Erythroblast (primary cell): ENCODE results near the gene LRIG1.

Experiments
- GATA1 ChIP-seq: IDR thresholded peaks from 2 replicates; pipeline ENCODE4 v1.6.1; 2011; ENCODE audit warnings: low read depth, mild to moderate bottlenecking, control low read depth, low read length, moderate library complexity
- POLR2A ChIP-seq: IDR thresholded peaks from 2 replicates; pipeline ENCODE4 v1.6.1; 2011; ENCODE audit warnings: mild to moderate bottlenecking, low read length

- TF ChIP-seq POLR2A: no peak
- no peak for TF ChIP-seq GATA1
These were observed 43.6 kb downstream of the LRIG1 start for GRCh38 chr3:66457252-66457651.
